Measurements from ENCODE around the gene PFKL.

The PFKL gene

GRCh38 chr21:44272284-44272858, 27.5 kb upstream of the PFKL start:
- Histone ChIP-seq H3K79me2 (ENCODE audit: insufficient read depth, low read length) (no peaks in the 10 kb centered on the region), H3K27ac (ENCODE audit: low read length) (no peak overlapping the region), H3K36me3 (ENCODE audit: insufficient read depth, low read length) (no peaks in the 10 kb centered on the region), H3K9ac (ENCODE audit: low read depth, low read length) (no peak overlapping the region), H2AFZ (ENCODE audit: low read depth, low read length) (no peak overlapping the region), H3K4me1 (ENCODE audit: insufficient read depth, low read length) (no peaks in the 10 kb centered on the region), H4K20me1 (ENCODE audit: insufficient read depth, low read length) (no peaks in the 10 kb centered on the region; the same call in 1 of the 2 replicates), H3K9me3 (ENCODE audit: insufficient read depth, low read length, severe bottlenecking) (no peaks in the 10 kb centered on the region), H3K27me3 (ENCODE audit: insufficient read depth, low read length, poor library complexity) (no peaks in the 10 kb centered on the region), H3K4me3 (ENCODE audit: low read depth in 1 of 2, low read length in 2 of 2) (no peak overlapping the region), H3K4me2 (ENCODE audit: insufficient read depth, low read length) (no peak overlapping the region)
- DNase-seq = no peak
- ATAC-seq (ENCODE audit: insufficient read depth, low read depth) = no peak
- TF ChIP-seq CTCF (IDR thresholded peaks at IDR 0.05; ENCODE audit: borderline replicate concordance, extremely low read depth, low read length, poor library complexity, severe bottlenecking) (no peak), EZH2 (IDR thresholded peaks at IDR 0.05; ENCODE audit: borderline replicate concordance, low read depth, low read length, severe bottlenecking) (no peak)

- no peak for DNase-seq
- Histone ChIP-seq H3K4me1 (ENCODE audit: insufficient read depth, low read length) (no peaks in the 10 kb centered on the region), H3K4me3 (ENCODE audit: low read depth in 1 of 2, low read length in 2 of 2) (no peak overlapping the region), H3K9ac (ENCODE audit: low read depth, low read length) (no peak overlapping the region), H3K36me3 (ENCODE audit: insufficient read depth, low read length) (no peaks in the 10 kb centered on the region), H3K27me3 (ENCODE audit: insufficient read depth, low read length, poor library complexity) (no peaks in the 10 kb centered on the region), H3K9me3 (ENCODE audit: insufficient read depth, low read length, severe bottlenecking) (no peaks in the 10 kb centered on the region), H2AFZ (ENCODE audit: low read depth, low read length) (no peak overlapping the region), H3K4me2 (ENCODE audit: insufficient read depth, low read length) (no peak overlapping the region), H4K20me1 (ENCODE audit: insufficient read depth, low read length) (no peaks in the 10 kb centered on the region; the same call in 1 of the 2 replicates), H3K79me2 (ENCODE audit: insufficient read depth, low read length) (no peaks in the 10 kb centered on the region), H3K27ac (ENCODE audit: low read length) (no peak overlapping the region)
- ATAC-seq (ENCODE audit: insufficient read depth, low read depth) = no peak
- TF ChIP-seq EZH2 (IDR thresholded peaks at IDR 0.05; ENCODE audit: borderline replicate concordance, low read depth, low read length, severe bottlenecking) = no peak
- TF ChIP-seq CTCF (IDR thresholded peaks at IDR 0.05; ENCODE audit: borderline replicate concordance, extremely low read depth, low read length, poor library complexity, severe bottlenecking) = no peak
Measured at GRCh38 chr21:44273046-44273445, 26.8 kb upstream of the PFKL start.

GRCh38 chr21:44275041-44275440, 24.8 kb upstream of the PFKL start:
- no peaks in the 10 kb centered on the region; the same call in 1 of the 2 replicates for H4K20me1 ChIP-seq (ENCODE audit: insufficient read depth, low read length)
- TF ChIP-seq EZH2 (IDR thresholded peaks at IDR 0.05; ENCODE audit: borderline replicate concordance, low read depth, low read length, severe bottlenecking) = no peak
- TF ChIP-seq CTCF (IDR thresholded peaks at IDR 0.05; ENCODE audit: borderline replicate concordance, extremely low read depth, low read length, poor library complexity, severe bottlenecking) = no peak
- no peak overlapping the region for H3K4me2 ChIP-seq (ENCODE audit: insufficient read depth, low read length)
- H2AFZ ChIP-seq (ENCODE audit: low read depth, low read length) = no peak overlapping the region
- DNase-seq (no peak), ATAC-seq (ENCODE audit: insufficient read depth, low read depth) (no peak)
- H3K9ac ChIP-seq (ENCODE audit: low read depth, low read length) = no peak overlapping the region
- no peaks in the 10 kb centered on the region for H3K27me3 ChIP-seq (ENCODE audit: insufficient read depth, low read length, poor library complexity)
- H3K36me3 ChIP-seq (ENCODE audit: insufficient read depth, low read length) = no peaks in the 10 kb centered on the region
- H3K27ac ChIP-seq (ENCODE audit: low read length) = no peak overlapping the region
- H3K4me3 ChIP-seq (ENCODE audit: low read depth in 1 of 2, low read length in 2 of 2) = no peak overlapping the region
- H3K79me2 ChIP-seq (ENCODE audit: insufficient read depth, low read length) = no peaks in the 10 kb centered on the region
- H3K9me3 ChIP-seq (ENCODE audit: insufficient read depth, low read length, severe bottlenecking) = no peaks in the 10 kb centered on the region
- no peaks in the 10 kb centered on the region for H3K4me1 ChIP-seq (ENCODE audit: insufficient read depth, low read length)
